Measurements from ENCODE around the gene SLC26A8.

The SLC26A8 gene

GRCh38 chr6:36023996-36024795, at the start of gene SLC26A8:
Gene SLC26A8 (minus strand): TSS chr6:36024641. CDS start chr6:36019707, 4,934 bp downstream.
- no peak for DNase-seq (ENCODE audit: extremely low spot score, insufficient read length, low read depth)
- no peak for FAIRE-seq

GRCh38 chr6:36073587-36073986, 49.1 kb upstream of the SLC26A8 start:
- DNase-seq (ENCODE audit: extremely low spot score, insufficient read length, low read depth) (no peak), FAIRE-seq (no peak)

GRCh38 chr6:36072681-36073080, 48.2 kb upstream of the SLC26A8 start:
- no peak for FAIRE-seq
- DNase-seq (ENCODE audit: extremely low spot score, insufficient read length, low read depth) = no peak

GRCh38 chr6:36071714-36072113, 47.3 kb upstream of the SLC26A8 start:
- FAIRE-seq = no peak

GRCh38 chr6:36071281-36071680, 46.8 kb upstream of the SLC26A8 start:
- FAIRE-seq (no peak), DNase-seq (ENCODE audit: extremely low spot score, insufficient read length, low read depth) (no peak)

More at GRCh38 chr6:36071714-36072113, 47.3 kb upstream of the SLC26A8 start:
- DNase-seq (ENCODE audit: extremely low spot score, insufficient read length, low read depth) = no peak

- DNase-seq (ENCODE audit: extremely low spot score, insufficient read length, low read depth) = no peak
- FAIRE-seq = no peak
Observed at GRCh38 chr6:36070252-36070651, 45.8 kb upstream of the SLC26A8 start.

GRCh38 chr6:36069573-36069972, 45.1 kb upstream of the SLC26A8 start:
- FAIRE-seq = no peak

GRCh38 chr6:36068586-36068985, 44.1 kb upstream of the SLC26A8 start:
- DNase-seq (ENCODE audit: extremely low spot score, insufficient read length, low read depth) (no peak), FAIRE-seq (no peak)

More at GRCh38 chr6:36069573-36069972, 45.1 kb upstream of the SLC26A8 start:
- no peak for DNase-seq (ENCODE audit: extremely low spot score, insufficient read length, low read depth)

GRCh38 chr6:36068012-36068392, 43.6 kb upstream of the SLC26A8 start:
- DNase-seq (ENCODE audit: extremely low spot score, insufficient read length, low read depth) (no peak), FAIRE-seq (no peak)

- no peak for DNase-seq (ENCODE audit: extremely low spot score, insufficient read length, low read depth)
- FAIRE-seq = no peak
Observed at GRCh38 chr6:36067374-36068011, 43.1 kb upstream of the SLC26A8 start.

GRCh38 chr6:36066817-36067216, 42.4 kb upstream of the SLC26A8 start:
- DNase-seq (ENCODE audit: extremely low spot score, insufficient read length, low read depth) (no peak), FAIRE-seq (no peak)

GRCh38 chr6:36065916-36066315, 41.5 kb upstream of the SLC26A8 start:
- no peak for DNase-seq (ENCODE audit: extremely low spot score, insufficient read length, low read depth)
- FAIRE-seq = no peak

- FAIRE-seq (no peak), DNase-seq (ENCODE audit: extremely low spot score, insufficient read length, low read depth) (no peak)
Observed at GRCh38 chr6:36064770-36065396, 40.4 kb upstream of the SLC26A8 start.

GRCh38 chr6:36063318-36064060, 39.0 kb upstream of the SLC26A8 start:
- DNase-seq (ENCODE audit: extremely low spot score, insufficient read length, low read depth) (no peak), FAIRE-seq (no peak)

- no peak for FAIRE-seq
Observed at GRCh38 chr6:36062247-36062646, 37.8 kb upstream of the SLC26A8 start.

GRCh38 chr6:36061236-36061635, 36.8 kb upstream of the SLC26A8 start:
- FAIRE-seq = no peak
- no peak for DNase-seq (ENCODE audit: extremely low spot score, insufficient read length, low read depth)

More at GRCh38 chr6:36062247-36062646, 37.8 kb upstream of the SLC26A8 start:
- no peak for DNase-seq (ENCODE audit: extremely low spot score, insufficient read length, low read depth)

GRCh38 chr6:36056178-36056577, 31.7 kb upstream of the SLC26A8 start:
- FAIRE-seq (no peak), DNase-seq (ENCODE audit: extremely low spot score, insufficient read length, low read depth) (no peak)

GRCh38 chr6:36054956-36055355, 30.5 kb upstream of the SLC26A8 start:
- DNase-seq (ENCODE audit: extremely low spot score, insufficient read length, low read depth) (no peak), FAIRE-seq (peak; percentile 39)

- DNase-seq (ENCODE audit: extremely low spot score, insufficient read length, low read depth) (no peak), FAIRE-seq (no peak)
Observed at GRCh38 chr6:36054415-36054814, 30.0 kb upstream of the SLC26A8 start.

GRCh38 chr6:36053878-36054277, 29.4 kb upstream of the SLC26A8 start:
- FAIRE-seq (no peak), DNase-seq (ENCODE audit: extremely low spot score, insufficient read length, low read depth) (no peak)
